CD4-positive, alpha-beta T cell treated with Interleukin-12 subunit alpha and Interleukin-12 subunit beta, for 1 hour (primary cell): Measurements from ENCODE around the gene MORC3.
"Not testable (repeated sequence)": the region's sequence is repeated elsewhere in the genome, so short reads cannot be mapped to it uniquely, and the experiment has no call there.

Source experiments
- DNase-seq: peaks from one replicate; pipeline ENCODE4 v3.0.0-alpha.2; 2020

MORC3 gene

DNA sequence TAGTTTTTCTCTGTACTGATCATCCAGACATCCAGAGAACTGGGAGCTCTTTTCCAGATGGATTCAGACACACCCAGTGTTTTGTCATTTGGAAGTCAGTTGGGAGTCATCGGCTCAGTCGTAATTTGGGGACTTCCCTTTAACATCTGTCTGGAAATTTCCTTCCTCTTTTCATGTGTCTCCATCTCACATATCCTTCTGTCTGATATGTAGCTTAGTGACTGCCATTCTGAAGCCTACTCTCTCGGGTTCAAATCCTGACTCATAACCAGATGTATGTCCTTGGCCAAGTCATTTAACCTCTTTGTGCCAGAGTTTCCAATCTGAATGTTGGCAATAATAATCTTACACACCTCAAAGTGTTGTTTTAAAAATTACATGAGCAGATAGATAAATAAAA lies 3.0 kb downstream of the MORC3 start:
- DNase-seq: no peak

DNA sequence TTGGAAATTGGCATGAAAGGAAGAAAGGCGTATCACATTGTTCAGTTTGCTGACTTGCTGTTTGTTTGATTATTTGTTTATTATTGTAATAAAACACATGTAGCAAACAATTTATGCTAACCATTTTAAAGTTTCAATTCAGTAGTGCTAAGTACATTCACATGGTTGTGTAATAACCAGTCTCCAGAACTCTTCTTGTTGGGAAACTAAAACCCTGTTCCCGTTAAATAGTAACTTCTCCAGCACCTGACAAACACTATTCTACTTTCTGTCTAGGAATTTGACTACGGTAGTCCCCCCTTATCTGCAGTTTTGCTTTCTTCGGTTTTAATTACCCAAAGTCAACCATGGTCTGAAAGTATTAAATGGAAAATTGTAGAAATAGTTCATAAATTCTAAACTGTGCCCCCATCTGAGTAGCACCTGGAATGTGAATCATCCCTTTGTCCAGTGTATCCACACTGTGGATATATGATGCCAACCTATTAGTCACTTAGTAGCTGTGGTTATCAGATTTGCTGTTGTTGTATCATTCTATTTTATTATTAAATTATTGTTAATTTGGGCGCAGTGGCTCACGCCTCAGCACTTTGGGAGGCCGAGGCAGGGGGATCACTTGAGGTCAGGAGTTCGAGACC lies 5.5 kb downstream of the MORC3 start:
- DNase-seq: no peak

DNA sequence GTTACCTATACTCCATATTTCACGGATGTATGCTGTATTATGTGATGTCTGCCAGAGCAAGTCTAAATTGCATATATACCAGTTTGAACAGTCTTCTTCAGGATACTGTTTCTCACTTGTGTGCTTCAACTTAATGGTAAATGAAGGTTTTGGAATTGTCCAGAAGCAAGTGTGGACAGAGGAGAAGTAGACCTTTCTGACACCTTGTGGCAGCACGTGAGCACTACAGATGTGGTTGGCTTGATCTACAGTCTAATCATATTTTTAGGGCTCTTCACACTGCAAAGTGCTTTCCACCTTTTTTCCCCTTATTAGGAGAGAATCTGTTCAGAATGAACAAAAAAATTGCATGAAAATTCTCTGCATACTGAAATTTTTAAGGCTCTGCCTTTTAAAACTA lies 10.9 kb downstream of the MORC3 start:
- peak; percentile 66 for DNase-seq

DNA sequence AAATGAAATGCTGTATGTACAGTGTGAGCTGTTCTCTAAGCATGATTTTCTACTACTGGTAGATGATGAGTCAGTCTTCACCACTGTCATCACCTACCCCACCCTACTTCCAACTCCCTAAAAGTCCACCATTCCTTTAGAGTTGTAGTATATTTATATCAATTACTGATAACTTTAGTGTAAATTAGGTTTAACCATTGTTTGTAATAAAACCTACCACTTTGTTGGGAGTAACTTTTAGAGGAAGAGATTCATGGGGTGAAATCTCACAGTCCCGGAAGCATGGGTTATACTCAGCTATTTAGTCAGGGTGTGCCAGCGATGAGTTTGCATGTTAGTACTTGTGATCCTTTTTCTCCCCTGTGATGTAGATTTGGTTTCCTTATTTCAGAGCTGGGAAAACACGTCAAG lies 17.1 kb downstream of the MORC3 start:
- DNase-seq: no peak

DNA sequence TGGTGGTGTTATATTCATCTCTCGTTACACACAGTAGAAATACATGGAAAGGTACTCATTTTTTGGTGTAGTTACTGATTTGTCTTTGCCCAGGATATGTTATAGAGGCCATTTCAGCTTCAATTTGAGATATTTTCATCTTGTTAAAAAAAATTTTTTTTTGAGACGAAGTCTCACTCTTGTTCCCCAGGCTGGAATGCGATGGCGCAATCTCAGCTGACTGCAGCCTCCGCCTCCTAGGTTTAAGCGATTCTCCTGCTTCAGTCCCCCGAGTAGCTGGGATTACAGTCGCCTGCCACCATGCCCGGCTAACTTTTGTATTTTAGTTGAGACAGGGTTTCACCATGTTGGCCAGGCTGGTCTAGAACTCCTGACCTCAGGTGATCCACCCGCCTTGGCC lies 19.0 kb downstream of the MORC3 start:
- no peak for DNase-seq

DNA sequence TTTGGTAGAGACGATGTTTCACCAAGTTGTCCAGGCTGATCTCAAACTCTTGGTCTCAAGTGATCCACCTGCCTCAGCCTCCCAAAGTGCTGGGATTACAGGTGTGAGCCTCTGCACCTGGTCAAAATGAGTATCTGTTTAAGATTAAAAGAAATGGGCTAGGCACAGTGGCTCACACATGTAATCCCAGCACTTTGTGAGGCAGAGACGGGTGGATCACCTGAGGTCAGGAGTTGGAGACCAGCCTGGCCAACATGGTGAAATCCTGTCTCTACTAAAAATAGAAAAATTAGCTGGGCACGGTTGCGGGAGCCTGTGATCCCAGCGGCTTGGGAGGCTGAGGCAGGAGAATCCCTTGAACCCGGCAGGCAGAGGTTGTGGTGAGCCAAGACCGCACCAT lies 22.6 kb downstream of the MORC3 start:
- not testable (repeated sequence) for DNase-seq

DNA sequence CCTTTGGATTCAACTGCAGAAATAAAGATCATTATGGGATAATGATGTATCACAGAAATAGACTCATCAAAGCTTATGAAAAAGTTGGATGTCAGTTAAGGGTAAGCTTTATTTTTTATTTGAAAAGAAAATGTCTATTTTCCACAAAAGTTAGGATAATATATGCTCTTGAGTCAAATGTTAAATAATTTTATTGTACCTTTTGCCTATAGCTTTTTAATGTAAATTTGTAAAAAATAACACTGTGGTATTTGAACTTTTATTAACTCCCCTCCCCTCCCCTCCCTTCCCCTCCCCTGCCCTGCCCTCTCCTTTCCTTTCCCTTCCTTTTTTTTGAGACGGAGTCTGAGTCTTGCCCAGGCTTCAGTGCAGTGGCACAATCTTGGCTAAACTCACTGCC lies 24.9 kb downstream of the MORC3 start:
- no peak for DNase-seq

DNA sequence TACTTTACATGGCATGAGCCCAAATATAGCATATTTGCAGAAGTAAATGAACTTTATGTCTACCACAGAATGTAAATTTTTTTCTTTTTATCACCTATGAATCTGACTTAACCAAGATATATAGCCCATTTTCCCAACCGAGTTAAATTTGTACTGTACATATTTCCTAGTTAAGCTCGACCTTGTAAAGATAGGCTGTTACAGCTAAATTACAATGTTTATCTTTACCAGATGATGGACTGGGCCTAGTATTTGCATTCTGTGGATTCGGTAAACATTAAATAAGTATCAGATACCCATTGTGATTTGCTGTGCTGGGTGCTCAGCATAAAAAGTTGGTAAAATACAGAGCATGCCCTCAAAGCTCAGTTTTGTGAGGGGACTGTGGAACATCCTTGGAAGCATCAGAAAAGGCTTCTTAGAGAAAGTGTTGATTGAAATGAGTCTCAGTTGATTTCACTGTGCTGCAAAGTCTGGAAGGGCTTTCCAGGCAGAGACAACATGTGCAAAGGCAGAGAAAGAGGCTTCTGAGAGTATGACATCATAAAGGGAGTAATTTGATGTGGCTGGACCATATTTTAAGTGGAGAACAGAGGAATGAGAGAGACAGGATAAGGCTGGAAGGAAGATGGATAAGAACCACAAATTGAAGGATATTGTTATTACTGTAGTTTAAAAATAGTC lies 27.4 kb downstream of the MORC3 start:
- no peak for DNase-seq

DNA sequence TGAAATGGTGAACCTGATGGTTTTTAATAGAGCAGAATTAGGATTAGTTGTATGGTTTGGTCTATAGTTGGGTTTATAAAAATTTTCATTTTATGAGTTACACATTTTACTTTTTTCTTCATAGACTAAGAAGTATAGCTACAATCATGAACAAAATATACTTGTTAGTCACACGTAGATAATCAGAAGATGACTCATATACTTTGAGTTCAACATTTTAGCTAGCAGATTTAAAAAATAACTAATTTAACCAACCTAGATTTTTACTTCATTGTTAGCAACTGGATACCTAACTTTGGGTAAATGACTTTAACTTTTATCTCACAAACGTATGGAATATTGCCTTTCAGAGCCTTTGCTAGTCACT lies 27.9 kb downstream of the MORC3 start:
- no peak for DNase-seq

DNA sequence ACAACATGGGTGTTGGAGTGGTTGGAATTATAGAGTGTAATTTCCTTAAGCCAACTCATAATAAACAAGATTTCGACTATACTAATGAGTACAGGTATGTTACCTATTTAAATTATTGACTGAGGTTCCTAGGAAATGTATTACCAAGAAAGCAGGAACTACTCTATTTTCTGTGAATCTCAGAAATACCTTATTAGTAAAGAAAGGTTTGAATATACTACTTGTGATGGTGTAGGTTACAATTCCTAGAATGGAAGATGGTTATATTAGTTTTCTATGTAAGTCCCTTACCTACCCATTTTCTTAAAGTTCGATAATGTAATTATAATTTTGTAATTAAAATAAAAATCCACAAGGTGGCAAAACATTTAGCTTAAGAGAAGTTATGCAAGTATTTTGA lies 29.3 kb downstream of the MORC3 start:
- DNase-seq: no peak

DNA sequence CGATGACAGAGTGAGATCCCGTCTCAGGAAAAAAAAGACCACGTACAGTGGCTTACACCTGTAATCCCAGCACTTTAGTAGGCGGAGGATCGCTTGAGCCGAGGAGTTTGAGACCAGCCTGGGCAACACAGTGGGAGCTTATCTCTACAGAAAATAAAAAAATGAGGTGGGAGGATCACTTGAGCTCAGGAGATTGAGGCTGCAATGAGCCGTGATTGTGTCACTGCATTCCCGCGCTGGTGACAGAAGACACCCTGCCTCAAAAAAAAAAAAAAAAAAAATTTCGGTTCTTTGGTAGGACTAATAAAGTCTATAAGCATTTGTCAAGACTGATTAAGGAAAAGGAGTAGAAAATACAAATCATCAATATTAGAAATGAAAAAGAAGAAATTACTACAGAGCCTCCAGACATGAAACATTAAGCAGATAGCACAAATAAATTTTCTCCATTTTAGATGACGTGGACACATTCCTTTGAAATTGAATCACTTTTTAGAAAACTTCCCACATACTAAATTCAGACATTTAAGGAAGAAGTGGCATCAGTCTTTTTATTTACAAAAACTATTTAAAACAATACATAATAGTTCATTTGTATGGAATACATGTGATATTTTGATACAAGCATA lies 30.4 kb downstream of the MORC3 start:
- DNase-seq: no peak

DNA sequence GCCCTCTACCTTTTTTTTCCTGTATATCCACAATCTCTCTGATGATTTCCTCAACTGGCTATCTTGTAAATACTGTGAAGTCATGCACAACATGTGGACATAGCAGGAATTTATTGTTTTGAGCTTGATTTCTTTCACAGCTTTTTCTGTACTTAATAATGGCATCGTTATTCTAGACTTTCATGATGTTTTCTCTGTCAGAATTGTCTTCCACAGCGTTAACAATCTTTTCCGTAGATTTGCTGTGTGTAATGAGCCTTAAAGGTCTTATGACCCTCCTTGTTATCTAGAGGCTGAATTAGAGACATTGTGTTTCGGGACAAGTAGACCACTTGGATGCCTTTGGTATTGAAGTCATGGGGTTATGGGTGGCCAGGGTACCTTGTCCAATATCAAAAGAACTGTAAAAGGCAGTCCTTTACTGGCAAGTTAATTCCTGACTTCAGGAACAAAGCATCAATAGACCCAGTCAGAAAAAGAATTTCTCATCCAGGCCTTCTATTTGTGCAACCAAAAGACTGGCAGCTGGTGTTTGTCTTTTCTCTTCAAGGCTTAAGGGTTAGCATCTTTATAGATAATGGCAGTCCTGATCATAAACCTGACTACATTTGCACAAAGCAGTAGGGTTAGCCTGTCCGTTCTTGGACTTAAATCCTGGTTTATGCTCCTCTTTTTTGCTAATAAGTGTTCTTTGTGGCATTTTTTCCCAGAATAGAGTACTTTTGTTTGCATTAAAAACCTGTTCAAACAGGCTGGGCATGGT lies 35.1 kb downstream of the MORC3 start:
- no peak for DNase-seq

DNA sequence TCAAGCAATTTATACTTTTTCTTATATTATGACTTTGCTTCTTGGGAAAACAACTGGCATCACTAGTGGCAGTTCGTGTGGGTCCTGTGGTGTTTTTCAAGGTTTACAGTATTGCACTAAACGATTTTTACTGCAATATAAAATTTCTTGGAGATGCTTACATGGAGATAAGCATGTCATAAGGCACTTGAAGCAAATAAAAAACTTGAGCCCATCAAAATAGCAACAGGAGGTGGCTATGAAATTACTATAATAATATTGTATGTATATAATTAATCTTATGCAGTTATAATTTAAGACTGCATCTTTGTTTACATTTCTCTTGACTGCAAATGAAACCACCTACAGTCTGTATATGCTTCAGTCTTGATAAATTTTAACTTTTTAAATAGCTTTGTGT lies 35.9 kb downstream of the MORC3 start:
- no peak for DNase-seq

DNA sequence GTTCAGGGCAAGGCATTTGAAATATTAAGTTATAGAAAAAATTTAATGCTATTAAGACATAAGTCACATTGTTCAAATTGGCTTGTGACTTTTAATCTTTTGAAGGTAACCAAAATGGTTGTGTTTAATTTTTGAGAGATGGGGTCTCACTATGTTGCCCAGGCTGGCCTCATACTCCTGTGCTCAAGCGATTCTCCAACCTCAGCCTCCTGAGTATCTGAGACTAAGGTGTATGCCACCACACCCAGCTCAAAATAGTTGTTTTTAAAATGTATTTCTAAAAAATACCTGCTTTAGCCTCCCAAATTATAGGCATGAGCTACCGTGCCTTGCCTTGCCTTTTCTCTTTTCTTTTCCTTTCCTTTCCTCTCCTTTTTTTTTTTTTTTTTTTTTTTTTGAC lies 39.2 kb downstream of the MORC3 start:
- DNase-seq: no peak

DNA sequence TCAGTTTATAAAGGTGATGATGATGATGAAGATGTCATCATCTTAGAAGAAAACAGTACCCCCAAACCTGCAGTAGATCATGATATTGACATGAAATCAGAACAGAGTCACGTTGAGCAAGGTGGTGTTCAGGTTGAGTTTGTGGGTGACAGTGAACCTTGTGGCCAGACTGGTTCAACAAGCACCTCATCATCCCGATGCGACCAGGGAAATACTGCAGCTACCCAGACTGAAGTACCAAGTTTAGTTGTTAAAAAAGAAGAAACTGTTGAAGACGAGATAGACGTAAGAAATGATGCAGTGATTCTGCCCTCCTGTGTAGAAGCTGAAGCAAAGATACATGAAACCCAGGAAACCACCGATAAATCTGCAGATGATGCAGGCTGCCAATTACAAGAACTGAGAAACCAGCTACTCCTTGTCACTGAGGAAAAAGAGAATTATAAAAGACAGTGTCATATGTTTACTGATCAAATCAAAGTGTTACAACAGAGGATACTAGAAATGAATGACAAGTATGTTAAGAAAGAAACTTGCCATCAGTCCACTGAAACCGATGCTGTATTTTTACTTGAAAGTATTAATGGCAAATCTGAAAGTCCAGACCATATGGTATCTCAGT lies 49.2 kb downstream of the MORC3 start:
- no peak for DNase-seq

DNA sequence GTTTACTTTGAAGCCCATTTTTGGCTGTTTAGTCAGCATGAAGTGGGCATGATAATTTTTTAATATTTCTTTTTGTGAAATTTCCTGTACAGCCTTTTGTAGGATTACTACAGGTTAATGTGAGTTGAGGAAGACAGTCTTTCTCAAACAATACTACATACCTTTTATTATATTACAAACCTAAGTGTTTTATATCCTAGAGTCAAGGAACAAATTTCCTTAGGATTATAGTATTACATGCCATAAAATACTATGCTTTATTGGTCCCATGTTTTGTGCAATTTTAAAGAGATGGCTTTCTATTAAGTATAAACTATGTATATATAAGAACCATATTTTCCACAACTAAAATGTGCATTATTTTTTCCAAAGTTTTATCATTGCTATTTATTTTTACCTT lies 56.0 kb downstream of the MORC3 start:
- no peak for DNase-seq

DNA sequence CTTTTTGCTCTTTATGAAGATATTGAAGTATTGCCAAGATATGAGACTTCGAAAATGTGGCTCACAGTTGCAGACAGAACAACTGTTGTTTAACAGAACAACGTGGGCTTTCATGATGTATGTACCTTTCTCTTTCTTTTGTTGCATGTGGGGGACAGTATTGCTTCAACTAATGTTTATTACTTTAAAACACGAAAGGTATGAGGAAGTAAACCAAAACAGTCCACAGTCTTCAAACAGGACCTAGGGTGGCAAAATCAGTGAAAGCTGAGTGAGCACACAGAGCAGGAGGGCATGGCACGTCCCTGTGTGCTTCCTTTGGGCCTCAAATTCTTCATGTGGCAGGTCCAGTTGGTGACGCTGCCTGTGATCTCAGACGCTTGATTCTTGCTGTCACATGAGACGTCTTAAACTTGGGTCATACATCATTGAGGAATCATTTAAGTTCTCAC lies 57.4 kb downstream of the MORC3 start:
- DNase-seq: no peak

DNA sequence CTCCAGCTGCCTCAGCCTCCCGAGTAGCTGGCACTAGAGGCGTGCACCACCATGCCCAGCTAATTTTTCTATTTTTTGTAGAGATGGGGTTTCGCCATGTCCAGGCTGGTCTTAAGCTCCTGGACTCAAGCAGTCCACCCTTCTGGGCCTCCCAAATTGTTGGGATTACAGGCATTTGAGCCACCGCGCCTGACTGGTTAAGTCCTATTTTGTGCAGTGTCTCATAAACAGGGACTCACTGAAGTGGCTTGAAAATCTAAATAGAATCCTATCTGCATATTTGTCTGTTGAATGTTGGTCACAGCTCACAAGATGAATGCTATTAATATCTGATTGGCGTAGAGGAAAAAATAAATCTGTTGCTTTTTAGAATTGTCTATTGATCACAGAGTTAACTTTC lies 59.3 kb downstream of the MORC3 start:
- no peak for DNase-seq

DNA sequence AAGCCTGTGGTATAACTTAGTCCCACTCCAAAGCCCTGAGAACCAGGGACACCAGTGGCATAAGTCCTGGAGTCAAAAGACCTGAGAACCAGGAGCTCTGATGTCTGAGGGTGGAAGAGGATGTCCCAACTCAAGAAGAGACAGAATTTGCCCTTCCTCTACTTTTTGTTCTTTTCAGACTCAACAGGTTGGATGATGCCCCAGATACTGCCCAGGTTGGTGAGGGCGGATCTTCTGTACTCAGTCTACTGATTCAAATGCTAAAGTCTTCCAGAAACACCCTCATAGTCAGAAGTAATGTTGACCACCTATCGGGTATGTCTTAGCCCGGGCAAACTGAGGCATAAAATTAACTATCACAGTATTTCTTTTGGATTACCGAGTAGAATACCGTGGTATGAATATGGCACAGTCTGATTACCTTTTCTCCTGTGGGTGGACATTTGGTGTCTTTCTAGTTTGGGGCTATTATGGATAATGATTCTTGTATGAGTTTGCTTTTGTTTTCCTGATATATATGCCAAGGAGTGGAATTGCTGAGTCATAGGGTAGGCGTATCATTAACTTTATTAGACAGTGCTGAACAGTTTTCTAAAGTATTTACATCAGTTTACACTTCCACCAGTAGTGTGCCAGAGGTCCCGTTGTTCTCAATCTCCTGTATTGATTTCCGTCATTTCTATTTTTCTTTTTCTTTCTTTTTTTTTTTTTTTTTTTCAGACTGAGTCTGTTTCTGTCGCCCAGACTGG lies 62.0 kb downstream of the MORC3 start:
- DNase-seq: no peak

DNA sequence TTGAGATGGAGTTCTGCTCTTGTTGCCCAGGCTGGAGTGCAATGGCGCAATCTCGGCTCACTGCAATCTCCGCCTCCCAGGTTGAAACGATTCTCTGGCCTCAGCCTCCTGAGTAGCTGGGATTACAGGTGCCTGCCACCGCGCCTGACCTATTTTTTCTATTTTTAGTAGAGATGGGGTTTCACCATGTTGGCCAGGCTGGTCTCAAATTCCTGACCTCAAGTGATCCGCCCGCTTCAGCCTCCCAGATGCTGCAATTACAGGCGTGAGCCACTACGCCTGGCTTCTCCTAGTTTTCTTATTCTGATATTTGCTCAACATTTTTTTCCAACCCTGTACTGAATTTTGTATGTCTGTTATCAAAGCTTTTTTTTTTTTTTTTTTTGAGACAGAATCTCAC lies 62.7 kb downstream of the MORC3 start:
- DNase-seq: not testable (repeated sequence)

DNA sequence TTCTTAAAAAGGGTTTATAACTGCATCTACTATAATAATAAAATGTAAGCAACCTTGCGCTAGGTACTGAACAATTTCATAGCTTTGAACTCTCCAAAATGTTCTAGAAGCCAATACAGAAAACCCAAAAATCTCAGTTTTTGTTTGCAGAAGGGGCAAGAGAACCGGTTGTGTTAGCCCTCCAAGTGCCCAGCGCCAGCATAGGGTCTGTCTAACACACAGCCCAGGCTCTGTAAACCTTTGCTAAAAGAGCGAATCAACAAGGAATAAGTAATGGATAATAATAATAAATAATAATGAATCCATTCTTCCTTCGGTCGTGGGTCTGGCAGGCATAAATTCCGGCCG lies 64.9 kb downstream of the MORC3 start:
- DNase-seq: no peak

DNA sequence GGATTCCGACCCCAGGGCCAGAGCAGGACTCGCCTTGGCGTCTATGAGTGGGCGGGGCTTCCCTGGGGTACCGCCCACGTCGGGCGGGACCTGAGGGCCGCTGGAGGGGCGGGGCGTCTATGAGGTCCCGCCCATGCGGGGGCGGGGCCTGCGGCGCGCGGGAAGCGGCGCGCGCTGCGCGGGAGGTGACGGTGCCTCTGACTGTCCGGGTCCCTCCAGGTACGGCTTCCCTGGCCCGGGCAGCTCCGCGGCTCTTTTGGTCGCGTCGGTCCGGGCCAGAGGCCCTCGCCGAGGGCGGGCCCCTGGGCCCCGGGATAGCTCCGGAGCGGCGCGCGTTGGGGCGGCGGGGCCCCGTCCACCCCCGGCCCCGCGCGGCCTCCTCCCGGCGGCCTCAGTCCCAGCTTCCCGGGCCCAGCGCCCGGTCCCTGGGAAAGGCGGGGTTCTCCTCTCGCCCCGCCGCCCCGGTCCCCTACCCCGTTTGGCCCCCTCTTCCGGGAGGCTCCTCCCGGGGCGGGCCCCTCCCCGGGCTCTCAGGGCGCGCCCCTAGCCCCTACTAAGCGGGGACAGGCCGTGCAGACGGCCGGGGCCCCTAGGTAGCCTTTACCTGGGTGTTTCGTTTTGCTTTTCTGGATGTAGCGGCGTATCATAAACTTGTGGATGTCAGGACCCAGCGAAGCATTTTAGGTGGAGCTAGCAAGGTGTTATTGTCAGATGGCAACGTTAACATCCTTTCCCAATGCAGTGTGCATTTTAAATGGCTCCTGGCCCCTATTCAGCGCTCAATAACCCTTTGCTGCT lies 65.4 kb downstream of the MORC3 start, which contains the start of gene CHAF1B:
Gene CHAF1B, plus strand, starts transcription at position 160 of the 798 bp plus-strand sequence. CDS start 745 bp downstream, outside the sequence.
- DNase-seq: peak; percentile 86
